Panc1 (cell line): ENCODE measurements around the gene IRF2BP1.

ENCODE experiments used
- CTCF ChIP-seq: fragments of 450-650 bp; IDR thresholded peaks from 2 replicates; pipeline ENCODE4 v1.5.1; 2017; ENCODE audit warnings: mild to moderate bottlenecking
- REST ChIP-seq, 2 experiments: IDR thresholded peaks; 2 replicates each; pipeline ENCODE4 v1.6.1; 2011 to 2012; ENCODE audit warnings: low read depth in 2 of 2, control low read depth in 1 of 2, low read length in 1 of 2, mild to moderate bottlenecking in 1 of 2, moderate library complexity in 1 of 2; ENCODE audit not compliant: insufficient read depth in 1 of 2

- no peak for TF ChIP-seq CTCF
- no peak for TF ChIP-seq REST (IDR thresholded peaks at IDR 0.05; ENCODE audit: insufficient read depth in 1 of 2, low read depth in 2 of 2, low read length in 1 of 2)
Measured at GRCh38 chr19:45884682-45885555, 1.0 kb downstream of the IRF2BP1 start.
